SK-N-SH treated with all-trans-retinoic acid at 6 μM for 48 hours (cell line): Measurements from ENCODE around the gene C11orf91.

ENCODE experiments used
- ARNTL ChIP-seq: fragments of 450-650 bp; formaldehyde crosslinking; IDR thresholded peaks from 2 replicates; pipeline ENCODE4 v1.5.0; 2020; ENCODE audit warnings: low read depth, mild to moderate bottlenecking, moderate library complexity, borderline replicate concordance
- CSRNP3 ChIP-seq: fragments of 250-450 bp; sonication (Bioruptor Pico); IDR thresholded peaks from 2 replicates; pipeline ENCODE4 v1.5.1; 2021; ENCODE audit warnings: mild to moderate bottlenecking, moderate library complexity
- ESRRG ChIP-seq: fragments of 250-450 bp; sonication (Bioruptor Pico); IDR thresholded peaks from 2 replicates; pipeline ENCODE4 v1.6.1; 2021; ENCODE audit warnings: mild to moderate bottlenecking
- ISL1 ChIP-seq: fragments of 250-450 bp; sonication (Bioruptor Pico); IDR thresholded peaks from 2 replicates; pipeline ENCODE4 v2.1.2; 2022; ENCODE audit warnings: mild to moderate bottlenecking, moderate library complexity
- PATZ1 ChIP-seq: fragments of 250-450 bp; sonication (Bioruptor Pico); IDR thresholded peaks from 2 replicates; pipeline ENCODE4 v1.8.0; 2020; ENCODE audit warnings: mild to moderate bottlenecking, moderate library complexity, borderline replicate concordance
- PPARA ChIP-seq: fragments of 250-450 bp; sonication (Bioruptor Pico); IDR thresholded peaks from 2 replicates; pipeline ENCODE4 v1.5.0; 2020; ENCODE audit warnings: mild to moderate bottlenecking, borderline replicate concordance
- RARB ChIP-seq: fragments of 250-450 bp; sonication (Bioruptor Pico); IDR thresholded peaks from 2 replicates; pipeline ENCODE4 v1.8.0; 2021; ENCODE audit warnings: mild to moderate bottlenecking, moderate library complexity
- SNAI2 ChIP-seq: fragments of 250-450 bp; sonication (Bioruptor Pico); IDR thresholded peaks from 2 replicates; pipeline ENCODE4 v1.5.0; 2020; ENCODE audit warnings: mild to moderate bottlenecking, moderate library complexity
- TSHZ2 ChIP-seq: fragments of 250-450 bp; sonication (Bioruptor Pico); IDR thresholded peaks from 2 replicates; pipeline ENCODE4 v1.5.0; 2020; ENCODE audit warnings: mild to moderate bottlenecking, moderate library complexity
- ZFP3 ChIP-seq: fragments of 250-450 bp; sonication (Bioruptor Pico); IDR thresholded peaks from 2 replicates; pipeline ENCODE4 v1.5.0; 2020; ENCODE audit warnings: mild to moderate bottlenecking, moderate library complexity
- ZFP30 ChIP-seq: fragments of 450-650 bp; formaldehyde crosslinking; IDR thresholded peaks from 2 replicates; pipeline ENCODE4 v1.5.0; 2022; ENCODE audit warnings: mild to moderate bottlenecking, moderate library complexity
- ZNF565 ChIP-seq: fragments of 450-650 bp; formaldehyde crosslinking; conservative IDR thresholded peaks from 2 replicates; pipeline ENCODE4 v1.5.0; 2020; ENCODE audit warnings: low read depth, mild to moderate bottlenecking, moderate library complexity
- ZNF8 ChIP-seq: fragments of 450-650 bp; formaldehyde crosslinking; IDR thresholded peaks from 2 replicates; pipeline ENCODE4 v1.5.0; 2020; ENCODE audit warnings: mild to moderate bottlenecking, moderate library complexity

- TF ChIP-seq PPARA (CRISPR knock-in tag) (no peak), ZNF8 (CRISPR knock-in tag) (no peak), SNAI2 (CRISPR knock-in tag) (no peak), ZFP3 (CRISPR knock-in tag) (no peak), ZNF565 (CRISPR knock-in tag) (no peak), ZFP30 (CRISPR knock-in tag) (no peak), ARNTL (CRISPR knock-in tag) (no peak), TSHZ2 (CRISPR knock-in tag) (no peak), RARB (CRISPR knock-in tag) (no peak), PATZ1 (CRISPR knock-in tag) (no peak), CSRNP3 (CRISPR knock-in tag) (no peak), ESRRG (CRISPR knock-in tag) (0 out of 2 replicates have a peak, but pooled peaks have one; percentile 32), ISL1 (no peak)
These were observed 35.7 kb upstream of the C11orf91 start, which contains the start of gene CD59 for GRCh38 chr11:33736148-33736812.
